NOMO-1 (cell line): ENCODE data around the gene WDR82.

Experiments
- DNase-seq, 2 experiments: peaks; one replicate each; lab custom pipeline; 2025; ENCODE audit not compliant: unreplicated experiment in 2 of 2; lab: John Stamatoyannopoulos, UW

WDR82 gene

GRCh38 chr3:52259448-52259847 lies 19.0 kb downstream of the WDR82 start:
- no peak for DNase-seq

GRCh38 chr3:52259035-52259434 lies 19.4 kb downstream of the WDR82 start:
- no peak for DNase-seq

GRCh38 chr3:52257911-52258310 lies 20.5 kb downstream of the WDR82 start:
- DNase-seq: no peak

- no peak for DNase-seq
Observed at GRCh38 chr3:52256622-52257021, 21.8 kb downstream of the WDR82 start.

GRCh38 chr3:52256159-52256558 lies 22.3 kb downstream of the WDR82 start:
- DNase-seq: no peak

DNA sequence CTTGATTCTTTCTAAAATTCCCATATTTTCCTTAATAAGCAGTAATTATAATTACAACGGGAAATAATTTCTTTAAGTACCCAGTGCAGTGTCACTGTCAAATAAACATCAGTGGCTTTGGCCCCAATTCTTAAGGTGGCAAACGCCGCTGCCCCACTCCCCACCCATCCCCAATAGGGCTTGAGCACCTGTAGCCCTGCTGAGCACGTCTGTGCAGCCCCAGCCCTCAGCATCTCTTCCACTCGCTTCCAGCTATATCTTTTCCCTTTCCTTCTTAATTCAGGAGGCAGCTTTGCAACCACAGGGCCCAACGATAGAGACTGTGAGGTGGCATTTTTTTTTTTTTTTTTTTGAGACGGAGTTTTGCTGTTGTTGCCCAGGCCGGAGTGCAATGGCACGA lies 23.8 kb downstream of the WDR82 start:
- DNase-seq: no peak

DNA sequence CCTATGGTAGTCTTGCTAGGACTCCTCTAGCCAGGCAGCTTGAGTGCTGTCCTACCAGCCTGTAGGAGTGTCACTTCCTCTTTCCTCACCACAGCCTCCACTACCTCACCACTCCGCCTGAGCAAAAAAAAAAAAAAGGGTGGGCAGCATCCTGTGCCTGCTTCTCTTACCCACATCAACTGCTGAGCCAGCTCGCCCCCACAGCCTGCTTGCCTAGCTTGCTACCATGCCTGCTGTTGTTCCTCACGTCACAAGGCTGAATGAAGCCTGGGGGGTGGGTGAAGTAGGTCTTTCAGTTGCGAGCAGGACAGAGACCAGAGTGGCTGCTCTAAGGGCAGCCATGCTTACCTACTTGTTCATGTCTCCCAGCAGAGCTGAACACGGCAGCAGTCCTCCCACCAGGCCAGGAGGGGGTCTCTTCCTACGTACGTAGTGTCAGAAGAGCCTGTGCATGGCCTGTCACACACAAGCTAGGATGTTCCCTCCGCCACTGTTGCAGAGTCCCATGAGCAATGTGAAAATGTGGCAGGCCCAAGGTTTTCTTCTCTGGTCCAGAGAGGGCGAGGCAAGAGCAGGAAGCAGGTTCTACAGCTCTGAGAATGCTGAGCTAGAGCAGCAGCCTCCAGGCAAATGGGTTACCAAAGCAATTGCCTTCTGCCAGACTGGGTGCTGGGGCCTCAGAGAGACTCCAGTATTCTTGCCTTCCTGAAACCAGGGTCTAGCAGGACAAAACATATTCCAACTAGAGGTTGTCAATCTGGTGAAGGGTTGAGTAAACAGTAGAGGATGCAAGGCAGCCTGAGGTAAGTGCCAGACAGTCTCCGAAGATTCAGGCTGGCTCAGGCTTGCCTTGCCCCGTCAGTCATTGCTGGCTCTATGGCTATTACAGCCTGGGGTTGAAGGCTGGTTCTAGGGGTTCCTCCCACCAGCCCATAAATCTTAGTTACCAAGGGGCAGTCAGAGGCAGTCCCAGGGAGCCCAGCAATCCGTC lies 24.8 kb downstream of the WDR82 start:
- peak; percentile 77 to 86 for DNase-seq

DNA sequence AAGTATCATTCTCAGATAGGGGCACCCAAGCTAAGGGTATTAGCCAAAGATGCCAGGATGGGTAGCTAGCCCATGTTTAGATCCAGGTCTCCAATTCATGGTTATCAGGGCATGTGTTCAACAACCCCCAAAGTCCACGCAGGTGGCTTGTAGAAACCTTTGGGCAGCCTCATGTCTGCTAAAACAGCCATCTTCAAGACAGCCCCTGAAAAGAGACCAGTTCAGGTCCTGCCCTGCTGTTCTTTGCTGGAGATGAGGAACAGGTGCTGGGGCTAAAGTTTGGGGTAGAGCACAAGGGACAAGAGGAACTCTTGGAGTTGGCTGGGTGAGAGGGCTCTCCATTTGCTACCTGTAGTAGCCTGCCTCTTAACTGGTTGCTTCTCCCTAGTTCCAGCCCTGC lies 28.3 kb downstream of the WDR82 start:
- no peak for DNase-seq

GRCh38 chr3:52249683-52250082 lies 28.8 kb downstream of the WDR82 start:
- no peak for DNase-seq

DNA sequence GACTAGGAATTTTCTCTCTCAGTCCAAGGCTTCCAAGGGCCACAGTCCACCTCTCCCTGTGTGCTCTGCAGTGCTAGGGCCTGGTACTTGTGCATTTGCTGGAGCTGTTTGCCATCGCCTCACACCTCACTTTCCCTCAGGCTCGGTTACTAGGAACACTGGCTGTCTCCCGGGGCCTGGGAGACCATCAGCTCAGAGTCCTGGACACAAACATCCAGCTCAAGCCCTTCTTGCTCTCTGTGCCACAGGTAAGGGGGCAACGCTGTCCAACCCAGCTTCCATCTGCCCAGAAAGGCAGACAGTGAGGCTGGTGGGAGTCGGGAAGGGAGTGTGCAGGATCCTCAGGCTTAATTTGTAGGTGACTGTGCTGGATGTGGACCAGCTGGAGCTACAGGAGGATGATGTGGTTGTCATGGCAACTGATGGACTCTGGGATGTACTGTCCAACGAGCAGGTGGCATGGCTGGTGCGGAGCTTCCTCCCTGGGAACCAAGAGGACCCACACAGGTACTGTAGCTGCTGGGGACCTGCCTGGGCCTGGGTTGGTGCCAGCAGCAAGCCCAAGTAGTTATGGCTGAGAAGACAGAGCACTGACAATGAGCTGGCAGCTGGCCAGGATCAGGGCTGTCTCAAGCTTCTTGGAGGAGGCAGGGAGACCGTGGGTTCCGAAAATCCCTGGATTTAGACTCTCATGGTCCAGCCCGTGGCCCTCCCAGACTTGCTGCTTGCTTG lies 29.5 kb downstream of the WDR82 start:
- no peak for DNase-seq

GRCh38 chr3:52248165-52248541 lies 30.3 kb downstream of the WDR82 start:
- no peak for DNase-seq

DNA sequence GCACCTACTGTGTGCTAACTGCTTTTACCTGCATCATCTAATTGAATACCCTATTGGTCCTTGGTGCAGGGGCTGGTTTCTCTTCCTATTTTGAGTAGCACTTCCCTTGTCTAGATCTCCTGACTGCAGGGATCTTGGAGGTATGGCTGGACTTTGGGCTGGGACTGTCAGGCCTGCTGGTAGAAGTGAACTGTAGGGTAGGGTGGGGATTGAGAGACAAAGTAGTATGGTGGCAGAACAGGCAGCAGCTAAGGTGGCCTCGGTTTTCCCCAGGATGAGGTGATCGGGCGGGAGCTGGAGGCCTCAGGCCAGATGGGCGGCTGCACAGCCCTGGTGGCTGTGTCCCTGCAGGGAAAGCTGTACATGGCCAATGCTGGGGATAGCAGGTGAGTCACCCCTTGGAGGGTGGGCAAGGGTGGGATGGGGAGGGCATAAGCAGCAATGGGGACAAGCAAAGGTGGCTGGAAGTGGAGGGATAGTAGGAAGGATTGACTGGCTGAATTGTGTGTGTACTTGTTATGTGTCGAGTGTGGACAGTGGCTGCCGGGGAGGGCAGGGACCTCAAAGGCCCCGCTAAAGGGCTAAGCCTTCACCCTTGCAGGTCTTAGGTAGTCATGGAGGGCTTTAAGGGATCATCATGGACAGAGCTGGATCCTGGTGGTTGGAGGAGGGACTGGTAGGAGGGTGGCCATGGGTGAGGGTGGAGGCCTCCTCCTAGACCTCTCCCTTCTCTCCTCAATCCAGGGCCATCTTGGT lies 30.9 kb downstream of the WDR82 start:
- DNase-seq: peak in 1 of 2 experiments; percentile 35

- peak; percentile 30 to 62 for DNase-seq
Observed at GRCh38 chr3:52246728-52247408, 31.6 kb downstream of the WDR82 start.

DNA sequence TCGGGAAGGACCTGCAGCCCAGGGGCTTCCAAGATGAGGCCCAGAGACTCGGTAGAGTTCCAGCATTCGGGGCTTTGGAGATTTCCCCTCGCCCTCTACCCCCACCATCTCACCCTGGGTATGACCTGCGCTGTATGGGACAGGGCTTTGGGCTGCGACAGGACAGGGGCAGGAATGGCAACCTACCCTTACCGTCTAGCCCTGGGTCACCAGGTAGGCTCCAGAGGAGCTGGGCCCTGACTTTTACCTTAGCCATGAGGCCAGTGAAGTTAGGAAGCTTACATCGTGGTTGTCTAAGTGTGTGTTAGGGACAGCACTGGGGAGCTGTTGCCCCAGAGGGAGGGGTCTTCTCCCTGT lies 32.2 kb downstream of the WDR82 start:
- DNase-seq: no peak

DNA sequence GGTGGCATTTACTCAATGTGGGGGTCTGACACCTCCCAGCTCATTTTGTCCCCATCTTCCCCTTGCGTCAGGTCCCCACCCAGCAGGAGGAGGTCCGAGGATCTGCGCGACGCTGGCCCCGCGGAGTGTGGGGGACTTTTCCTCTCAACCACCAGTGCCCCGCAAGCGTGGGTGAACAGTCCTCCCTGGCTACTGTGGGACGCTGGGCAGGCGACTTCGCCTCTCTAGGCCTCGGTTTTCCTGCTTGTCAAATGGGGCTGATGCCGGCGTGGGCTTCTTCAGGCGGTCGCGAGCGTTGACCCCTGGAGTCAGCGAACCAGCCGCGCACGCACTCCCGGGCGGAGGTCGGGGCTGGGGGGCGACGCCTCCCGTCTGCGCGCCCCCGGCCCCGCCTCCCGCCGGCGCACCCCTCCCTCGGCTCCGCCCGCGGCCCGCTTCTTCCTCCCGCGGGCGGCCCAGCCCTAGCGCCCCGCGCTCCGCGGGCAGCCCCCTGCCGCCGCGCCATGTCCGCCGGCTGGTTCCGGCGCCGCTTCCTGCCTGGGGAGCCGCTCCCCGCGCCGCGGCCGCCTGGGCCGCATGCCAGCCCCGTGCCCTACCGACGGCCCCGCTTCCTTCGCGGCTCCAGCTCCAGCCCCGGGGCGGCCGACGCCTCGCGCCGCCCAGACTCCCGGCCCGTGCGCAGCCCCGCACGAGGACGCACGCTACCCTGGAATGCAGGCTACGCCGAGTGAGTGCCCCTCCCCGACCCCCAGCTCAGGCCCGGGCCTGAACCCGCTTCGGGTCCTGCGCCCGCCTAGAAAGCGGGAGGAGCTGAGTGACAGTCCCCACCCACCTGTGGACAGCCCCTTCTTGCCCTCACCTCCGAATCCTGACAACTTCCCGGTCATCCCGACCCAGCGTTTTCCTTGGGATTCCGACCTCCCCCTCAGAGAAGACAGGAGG lies 32.9 kb downstream of the WDR82 start, which contains the start of gene PPM1M:
Gene PPM1M, plus strand, starts transcription at position 438 of the 942 bp plus-strand sequence. Its CDS starts 66 bp downstream, at position 504.
- DNase-seq: peak in 1 of 2 experiments; percentile 20

DNA sequence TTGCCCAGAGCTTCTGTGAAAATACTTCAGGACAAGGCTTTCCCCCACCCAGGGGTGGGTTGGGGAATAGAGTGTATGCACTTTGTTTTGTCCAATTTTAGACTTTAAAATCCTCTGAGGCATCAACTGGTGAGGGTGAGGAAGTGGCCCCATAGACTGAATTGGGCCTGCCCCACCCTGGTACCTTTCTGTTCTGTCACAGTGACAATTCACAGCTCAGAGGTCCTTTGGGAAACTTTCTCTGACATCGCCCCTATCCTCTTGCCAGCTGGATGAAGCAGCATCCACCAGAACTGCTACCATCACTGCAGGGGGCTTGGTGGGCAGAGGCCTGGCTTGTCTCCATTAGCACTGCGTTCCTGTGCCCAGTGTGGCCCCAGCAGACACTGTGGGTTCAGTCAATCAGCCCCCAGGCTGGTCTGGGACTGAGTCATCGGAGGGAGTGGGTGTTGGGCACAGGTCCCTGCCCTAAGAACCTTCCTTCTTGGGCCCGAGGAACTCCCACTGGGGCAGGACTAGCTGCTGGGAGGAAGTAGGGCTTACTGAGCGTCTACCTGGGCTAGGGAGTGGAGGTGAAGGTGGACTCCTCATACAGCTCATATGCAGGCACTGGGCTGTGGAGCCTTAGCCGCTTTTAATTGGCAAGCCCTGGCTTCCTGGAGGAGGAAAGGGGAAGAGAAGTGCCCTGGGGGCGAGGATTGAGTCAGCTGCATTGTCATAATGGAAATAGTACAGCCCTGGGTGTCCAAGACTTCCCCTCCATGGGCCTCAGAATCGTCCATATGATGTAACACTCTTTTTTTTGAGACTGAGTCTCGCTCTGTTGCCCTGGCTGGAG lies 34.4 kb downstream of the WDR82 start:
- peak; percentile 75 to 84 for DNase-seq

- no peak for DNase-seq
Observed at GRCh38 chr3:52242039-52242438, 36.4 kb downstream of the WDR82 start.

DNA sequence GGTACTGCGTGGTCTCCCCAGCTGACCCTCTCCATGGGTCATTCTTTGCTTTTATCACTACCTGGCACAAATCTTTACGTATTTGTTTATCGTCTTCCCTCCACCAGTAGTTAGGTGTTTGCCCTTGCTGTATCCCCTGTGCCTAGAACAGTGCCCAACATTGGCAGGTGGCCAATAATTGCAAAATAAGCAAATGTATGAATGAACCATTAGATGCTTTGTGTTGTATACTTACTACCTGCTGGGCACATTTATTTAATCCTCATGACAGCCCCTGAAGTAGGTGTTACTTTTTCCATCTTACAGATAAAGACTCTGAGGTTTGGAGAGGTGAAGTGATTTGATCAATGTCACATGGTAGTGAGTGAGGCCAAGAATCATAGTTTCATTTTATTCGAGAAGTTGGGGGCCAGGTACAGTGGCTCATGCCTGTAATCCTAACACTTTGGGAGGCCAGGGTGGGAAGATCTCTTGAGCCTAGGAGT lies 37.5 kb downstream of the WDR82 start:
- no peak for DNase-seq
